SK-N-SH (cell line): ENCODE results near the gene ILF3.

Experiments used
- CHD2 ChIP-seq: fragments of 150-350 bp; IDR thresholded peaks from 2 replicates; pipeline ENCODE4 v1.6.1; 2018; ENCODE audit warnings: low read length; ENCODE audit not compliant: partially characterized antibody
- FOXM1 ChIP-seq: IDR thresholded peaks from 2 replicates; pipeline ENCODE4 v1.4.0; 2012; ENCODE audit warnings: low read depth, mild to moderate bottlenecking
- GABPA ChIP-seq: IDR thresholded peaks from 2 replicates; pipeline ENCODE4 v1.4.0; 2012; ENCODE audit warnings: low read depth, mild to moderate bottlenecking
- TCF12 ChIP-seq: IDR thresholded peaks from 2 replicates; pipeline ENCODE4 v1.4.0; 2012
- YY1 ChIP-seq: IDR thresholded peaks from 2 replicates; pipeline ENCODE4 v1.4.0; 2012; ENCODE audit warnings: low read depth, mild to moderate bottlenecking
- TF ChIP-seq, protein P1 (sequence below): IDR thresholded peaks from 2 replicates; pipeline ENCODE4 v1.4.0; 2012; ENCODE audit warnings: low read depth, borderline replicate concordance
- TF ChIP-seq, protein P2 (sequence below): fragments of 200-600 bp; sonication (generic); IDR thresholded peaks from 2 replicates; pipeline ENCODE4 v1.6.1; 2017; ENCODE audit warnings: antibody characterized with exemption, mild to moderate bottlenecking, moderate library complexity

DNA sequence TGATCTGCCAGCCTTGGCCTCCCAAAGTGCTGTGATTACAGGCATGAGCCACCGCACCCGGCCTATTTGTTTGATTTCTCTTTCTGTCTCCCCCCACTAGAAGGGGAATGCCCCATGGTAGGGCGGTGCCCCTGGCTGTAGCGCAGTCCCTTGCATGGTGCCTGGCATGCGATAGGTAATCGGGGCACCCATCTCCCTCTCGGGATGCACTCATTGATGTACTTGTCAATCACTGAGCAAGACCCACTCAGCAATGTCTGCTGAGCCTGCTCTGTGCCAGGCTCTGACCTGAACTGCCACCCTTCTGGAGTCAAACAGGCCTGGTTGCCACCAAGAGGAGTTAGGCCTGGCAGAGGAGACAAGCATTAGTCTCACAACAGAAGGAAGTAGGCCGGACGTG is 83.6 kb downstream of the ILF3 start:
- TF ChIP-seq, protein P1, sequence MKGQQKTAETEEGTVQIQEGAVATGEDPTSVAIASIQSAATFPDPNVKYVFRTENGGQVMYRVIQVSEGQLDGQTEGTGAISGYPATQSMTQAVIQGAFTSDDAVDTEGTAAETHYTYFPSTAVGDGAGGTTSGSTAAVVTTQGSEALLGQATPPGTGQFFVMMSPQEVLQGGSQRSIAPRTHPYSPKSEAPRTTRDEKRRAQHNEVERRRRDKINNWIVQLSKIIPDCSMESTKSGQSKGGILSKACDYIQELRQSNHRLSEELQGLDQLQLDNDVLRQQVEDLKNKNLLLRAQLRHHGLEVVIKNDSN = no peak
- TF ChIP-seq YY1 (no peak), FOXM1 (no peak), TCF12 (no peak), GABPA (no peak), CHD2 (no peak)
- TF ChIP-seq, protein P2, sequence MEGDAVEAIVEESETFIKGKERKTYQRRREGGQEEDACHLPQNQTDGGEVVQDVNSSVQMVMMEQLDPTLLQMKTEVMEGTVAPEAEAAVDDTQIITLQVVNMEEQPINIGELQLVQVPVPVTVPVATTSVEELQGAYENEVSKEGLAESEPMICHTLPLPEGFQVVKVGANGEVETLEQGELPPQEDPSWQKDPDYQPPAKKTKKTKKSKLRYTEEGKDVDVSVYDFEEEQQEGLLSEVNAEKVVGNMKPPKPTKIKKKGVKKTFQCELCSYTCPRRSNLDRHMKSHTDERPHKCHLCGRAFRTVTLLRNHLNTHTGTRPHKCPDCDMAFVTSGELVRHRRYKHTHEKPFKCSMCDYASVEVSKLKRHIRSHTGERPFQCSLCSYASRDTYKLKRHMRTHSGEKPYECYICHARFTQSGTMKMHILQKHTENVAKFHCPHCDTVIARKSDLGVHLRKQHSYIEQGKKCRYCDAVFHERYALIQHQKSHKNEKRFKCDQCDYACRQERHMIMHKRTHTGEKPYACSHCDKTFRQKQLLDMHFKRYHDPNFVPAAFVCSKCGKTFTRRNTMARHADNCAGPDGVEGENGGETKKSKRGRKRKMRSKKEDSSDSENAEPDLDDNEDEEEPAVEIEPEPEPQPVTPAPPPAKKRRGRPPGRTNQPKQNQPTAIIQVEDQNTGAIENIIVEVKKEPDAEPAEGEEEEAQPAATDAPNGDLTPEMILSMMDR = no peak
